Sciatic nerve (tissue), 2 donors: ENCODE data around the gene CARM1. TPM values are rescaled to one million over a fixed set of nuclear protein-coding genes. Genes with fewer than 3 reads are reported as not detected.
"Not testable (repeated sequence)": the region's sequence is repeated elsewhere in the genome, so short reads cannot be mapped to it uniquely, and the experiment has no call there.

Source experiments
- ATAC-seq: fragments of 200-7000 bp; cut with Tn5 transposase; one replicate; pipeline ENCODE4 v1.9.1; 2020; ENCODE audit warnings: mild to moderate bottlenecking, moderate library complexity
- DNase-seq: peaks from one replicate; pipeline ENCODE4 v3.0.0-alpha.2; 2020; ENCODE audit warnings: low spot score
- intact Hi-C: fragments of 100-400 bp; cut with DNase I; formaldehyde crosslinking; loops from one replicate; pipeline ENCODE4 v1.14.2; 2022
- total RNA-seq: library from RNA; stranded (reverse); fragmentation: NEBNext Ultra II Directional; extraction: Animal tissue kit (Norgen Biotek cat#: 25700); gene quantifications from one replicate; pipeline ENCODE4 v1.2.1, GENCODE V29; 2021
- donor health status: DM: no; HTN: no; CAD: no.
- donor health status: DM: no; HTN: no; CAD: no.

Gene CARM1
- 33.3 TPM for total RNA-seq

DNA sequence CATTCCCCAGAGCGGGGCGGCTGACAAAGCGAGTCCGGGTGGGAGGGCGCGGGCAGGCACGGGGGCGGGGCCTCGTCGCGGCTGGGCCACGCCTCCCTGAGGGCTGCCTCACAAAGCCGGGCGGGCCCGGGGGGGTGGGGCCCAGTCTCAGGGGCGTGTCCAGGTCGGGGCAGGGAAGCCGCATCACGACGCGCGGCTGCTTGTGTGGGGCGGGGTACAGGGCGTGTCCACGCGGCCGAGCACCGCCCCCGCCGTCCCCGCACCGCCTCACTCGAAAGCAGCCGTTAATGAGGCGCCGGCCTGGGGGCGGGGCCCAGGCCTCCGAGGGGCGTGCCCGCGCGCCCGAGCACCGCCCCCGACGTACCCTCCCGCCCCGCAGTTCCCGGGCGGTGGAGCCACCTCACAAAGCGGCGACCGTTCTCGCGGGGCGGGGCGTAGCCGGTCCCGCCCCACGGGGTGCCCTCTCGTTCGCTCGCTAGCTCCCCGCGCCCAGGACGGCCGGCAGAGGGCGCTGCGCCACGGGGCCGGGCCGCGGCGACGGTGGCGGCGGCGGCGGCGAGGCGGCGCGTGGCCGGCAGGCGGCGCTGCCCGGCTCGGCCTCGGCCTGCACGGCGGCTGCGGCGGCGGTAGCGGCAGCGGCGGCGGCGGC lies at the start of gene CARM1:
TSS of gene CARM1 (plus strand) at position 599 of the 649 bp plus-strand sequence. CDS start 150 bp downstream, outside the sequence.
- DNase-seq (peak; percentile 99), ATAC-seq (peak; percentile 96)
- intact Hi-C loops = loop anchor here (10.0 kb wide), 1 partner anchor 54 kb away; the partner anchor contains the start of genes TIMM29 and YIPF2

DNA sequence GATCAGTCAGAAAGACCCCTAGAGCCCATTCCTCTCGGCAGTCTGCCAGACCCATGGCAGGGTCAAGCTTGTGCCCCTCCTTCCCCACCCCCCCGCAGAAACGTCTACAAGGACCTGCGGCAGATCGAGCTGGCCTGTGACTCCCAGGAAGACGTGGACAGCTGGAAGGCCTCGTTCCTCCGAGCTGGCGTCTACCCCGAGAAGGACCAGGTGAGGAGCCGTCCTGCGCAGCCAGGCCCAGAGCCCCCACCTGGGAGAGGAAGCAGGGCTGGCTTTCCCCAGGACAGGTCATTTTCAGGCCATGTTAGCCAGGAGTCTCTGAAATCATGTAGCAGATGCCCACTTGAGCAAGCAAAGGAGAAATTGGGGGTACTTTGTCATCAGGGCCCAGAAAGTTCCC lies 47.7 kb upstream of the CARM1 start:
- no peak for ATAC-seq
- intact Hi-C loops = no loop called here

DNA sequence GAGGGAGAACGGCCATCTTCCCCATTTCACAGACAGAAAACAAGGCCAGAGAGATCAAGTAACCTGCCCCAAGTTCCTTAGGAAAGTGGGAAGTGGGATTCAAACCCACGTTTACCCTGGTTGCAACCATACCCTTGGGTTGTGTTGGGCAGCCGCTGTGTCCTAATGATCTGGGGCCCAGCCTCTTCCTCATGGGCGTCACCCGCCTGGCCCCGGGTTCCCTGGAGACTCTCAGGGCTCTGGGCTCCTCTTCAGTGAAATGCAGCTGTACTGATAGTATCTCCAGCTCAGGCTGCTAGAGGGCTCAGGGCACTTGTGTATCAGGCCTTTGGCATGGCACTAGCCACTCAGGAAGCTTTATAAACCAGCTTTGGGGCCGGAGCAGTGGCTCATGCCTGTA lies 45.1 kb upstream of the CARM1 start:
- intact Hi-C loops = no loop called here
- ATAC-seq = no peak
- no peak for DNase-seq

More for the DNA sequence above, 47.7 kb upstream of the CARM1 start:
- DNase-seq = no peak

DNA sequence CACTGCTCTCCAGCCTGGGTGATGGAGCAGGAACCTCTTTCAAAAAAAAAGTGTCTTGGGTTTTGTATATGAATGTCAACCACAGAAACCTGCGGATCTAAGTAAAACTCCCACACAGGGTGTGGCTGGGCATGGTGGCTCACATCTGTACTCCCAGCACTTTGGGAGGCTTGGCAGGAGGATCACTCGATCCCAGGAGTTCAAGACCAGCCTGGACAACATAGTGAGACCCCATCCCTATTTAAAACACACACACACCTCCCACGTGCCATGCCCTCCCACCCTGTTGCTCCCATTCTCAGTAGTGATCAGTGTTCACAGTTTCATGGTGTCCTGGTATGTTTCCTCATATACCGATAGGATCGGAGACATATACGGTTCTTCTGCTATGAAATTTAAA lies 44.5 kb upstream of the CARM1 start:
- DNase-seq (no peak), ATAC-seq (no peak)
- intact Hi-C loops = no loop called here

DNA sequence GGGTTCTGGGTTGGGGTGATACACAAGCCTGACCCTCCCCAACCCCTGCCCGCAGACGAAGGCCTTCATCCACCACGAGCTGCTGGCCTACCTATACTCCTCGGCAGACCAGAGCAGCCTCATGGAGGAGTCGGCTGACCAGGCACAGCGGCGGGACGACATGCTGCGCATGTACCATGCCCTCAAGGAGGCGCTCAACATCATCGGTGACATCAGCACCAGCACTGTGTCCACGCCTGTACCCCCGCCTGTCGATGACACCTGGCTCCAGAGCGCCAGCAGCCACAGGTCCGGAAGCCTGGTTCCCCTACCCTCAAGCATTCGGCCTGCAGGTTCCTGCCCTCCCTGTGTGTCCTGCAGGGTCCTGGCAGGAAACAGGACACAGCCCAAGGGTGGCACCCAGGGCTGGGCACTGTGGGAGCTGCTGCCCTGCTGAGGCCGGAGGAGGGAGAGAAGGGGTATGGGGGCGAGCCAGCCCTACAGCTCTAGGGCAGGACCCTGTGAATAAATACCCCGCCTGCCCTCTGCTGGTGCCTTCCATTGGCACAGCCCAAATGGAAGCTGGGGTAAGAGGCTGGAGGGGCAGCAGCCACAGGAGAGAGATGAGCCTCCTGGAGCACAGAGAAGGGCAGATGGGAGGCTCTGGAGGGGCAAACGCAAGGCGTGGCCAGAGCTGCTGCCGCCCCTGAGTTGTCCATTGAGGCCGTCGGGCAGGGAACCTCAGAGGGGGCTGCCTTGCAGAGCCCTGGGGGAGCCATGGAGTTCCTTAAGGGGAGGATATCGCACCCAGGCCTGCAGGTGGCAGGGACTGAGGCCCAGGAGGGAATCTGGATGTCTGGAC lies 42.2 kb upstream of the CARM1 start:
- intact Hi-C loops = no loop called here
- no peak for ATAC-seq

DNA sequence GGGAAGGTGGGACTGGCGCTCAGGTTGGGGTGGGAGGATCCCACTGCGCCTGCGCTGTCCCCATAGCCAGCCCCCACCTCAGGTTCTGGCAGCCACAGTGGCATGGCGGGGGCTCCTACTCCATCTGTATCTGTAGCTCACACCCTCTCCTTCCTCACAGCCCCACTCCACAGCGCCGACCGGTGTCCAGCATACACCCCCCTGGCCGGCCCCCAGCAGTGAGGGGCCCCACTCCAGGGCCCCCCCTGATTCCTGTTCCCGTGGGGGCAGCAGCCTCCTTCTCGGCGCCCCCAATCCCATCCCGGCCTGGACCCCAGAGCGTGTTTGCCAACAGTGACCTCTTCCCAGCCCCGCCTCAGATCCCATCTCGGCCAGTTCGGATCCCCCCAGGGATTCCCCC lies 41.4 kb upstream of the CARM1 start:
- no peak for ATAC-seq
- intact Hi-C loops = no loop called here
- no peak for DNase-seq

More for the DNA sequence above, 42.2 kb upstream of the CARM1 start:
- no peak for DNase-seq

DNA sequence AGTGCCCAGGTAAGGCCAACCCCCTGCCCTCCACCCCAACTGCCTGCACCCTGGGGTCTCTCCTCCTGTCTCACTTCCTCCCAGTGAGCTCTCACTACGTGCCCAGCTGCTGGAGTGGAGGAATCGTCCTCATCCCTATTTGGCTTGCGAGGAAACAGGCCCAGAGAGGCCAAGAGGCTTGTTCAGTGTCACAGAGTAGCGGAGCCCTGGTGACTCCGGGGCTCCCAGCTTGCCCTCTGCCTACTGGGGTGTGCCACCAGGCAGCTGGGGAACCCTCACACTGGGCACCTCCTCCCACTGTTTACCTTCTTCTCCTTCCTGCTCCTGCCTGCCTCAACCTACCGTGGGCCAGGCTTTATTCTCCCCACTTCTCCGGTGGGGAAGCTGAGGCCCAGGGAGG lies 41.0 kb upstream of the CARM1 start:
- intact Hi-C loops = no loop called here

DNA sequence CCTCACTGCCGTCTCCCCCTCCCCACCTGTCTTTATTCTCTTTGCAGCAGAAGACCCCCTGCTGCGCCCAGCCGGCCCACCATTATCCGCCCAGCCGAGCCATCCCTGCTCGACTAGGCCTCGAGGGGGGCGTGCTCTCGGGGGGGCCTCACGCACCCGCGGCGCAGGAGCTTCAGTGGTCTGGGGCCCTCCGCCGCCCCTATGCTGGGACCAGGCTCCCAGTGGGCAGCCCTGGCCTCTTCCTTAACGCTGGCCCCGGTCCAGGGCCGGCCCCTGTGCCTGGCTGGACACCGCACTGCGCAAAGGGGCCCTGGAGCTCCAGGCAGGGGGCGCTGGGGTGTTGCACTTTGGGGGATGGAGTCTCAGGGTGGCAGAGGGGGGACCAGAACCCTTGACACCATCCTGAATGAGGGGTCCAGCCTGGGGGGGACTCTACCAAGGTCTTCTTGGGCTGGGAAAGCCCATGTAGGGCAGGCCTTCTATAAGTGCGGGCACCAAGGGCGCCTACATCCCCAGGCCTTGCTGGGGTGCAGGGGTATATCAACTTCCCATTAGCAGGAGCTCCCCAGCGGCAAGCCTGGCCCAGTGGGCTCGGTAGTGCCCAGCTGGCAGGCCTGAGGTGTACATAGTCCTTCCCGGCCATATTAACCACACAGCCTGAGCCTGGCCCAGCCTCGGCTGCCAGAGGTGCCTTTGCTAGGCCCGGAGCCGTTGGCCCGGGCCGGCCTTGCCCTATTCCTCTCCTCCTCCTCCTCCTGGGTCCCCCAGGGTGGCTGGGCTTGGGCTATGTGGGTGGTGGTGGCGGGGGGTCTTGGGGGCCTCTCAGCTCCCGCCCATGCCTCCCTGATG lies 40.2 kb upstream of the CARM1 start:
- ATAC-seq = no peak
- intact Hi-C loops = no loop called here
- no peak for DNase-seq

More for the DNA sequence above, 41.0 kb upstream of the CARM1 start:
- DNase-seq (no peak), ATAC-seq (no peak)

DNA sequence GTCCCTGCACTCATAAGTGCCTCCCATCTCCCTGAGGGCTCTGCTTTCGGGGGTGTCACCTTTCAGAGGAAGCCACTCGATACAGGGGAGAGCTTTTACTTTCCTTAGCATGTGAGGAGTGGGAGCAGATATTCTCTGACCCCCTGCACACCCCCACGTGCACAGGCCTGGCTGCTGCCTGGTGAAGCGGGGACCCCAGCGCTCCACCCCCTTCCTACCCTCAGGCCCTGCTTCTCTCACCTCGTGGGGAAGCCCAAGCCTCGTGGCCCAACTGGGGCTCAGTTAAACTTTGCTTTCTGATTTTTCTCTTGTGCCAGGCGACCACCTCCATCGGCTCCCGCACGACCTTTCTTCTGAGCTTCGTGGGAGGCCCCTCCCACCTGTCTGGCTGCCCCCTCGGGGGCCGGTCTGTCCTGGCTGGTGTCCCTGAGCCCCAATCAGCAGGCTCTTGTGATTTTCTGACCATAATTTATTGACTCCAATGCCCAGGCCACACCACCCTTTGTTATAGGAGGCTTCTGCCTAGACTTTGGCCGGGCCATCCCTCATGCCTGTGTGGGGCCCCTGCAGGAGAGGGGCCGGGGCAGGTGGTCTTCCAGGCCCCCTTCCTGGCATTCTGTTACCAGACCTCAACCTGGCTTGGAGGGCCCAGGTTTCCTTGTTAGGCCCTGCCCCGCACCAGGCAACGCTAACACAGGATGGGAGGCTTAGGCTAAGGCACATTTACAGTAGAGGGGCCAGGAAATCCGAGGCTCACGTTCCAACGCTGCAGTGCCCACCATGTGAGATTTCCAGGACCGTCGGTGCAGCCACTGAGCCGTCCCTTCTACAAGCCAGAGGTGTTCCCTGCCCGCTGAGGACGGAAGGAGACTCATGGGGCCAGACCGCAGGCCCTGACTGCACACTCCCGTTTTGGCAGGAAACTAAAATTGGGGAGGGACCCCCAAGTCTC lies 39.1 kb upstream of the CARM1 start:
- ATAC-seq (no peak), DNase-seq (no peak)
- intact Hi-C loops = no loop called here

DNA sequence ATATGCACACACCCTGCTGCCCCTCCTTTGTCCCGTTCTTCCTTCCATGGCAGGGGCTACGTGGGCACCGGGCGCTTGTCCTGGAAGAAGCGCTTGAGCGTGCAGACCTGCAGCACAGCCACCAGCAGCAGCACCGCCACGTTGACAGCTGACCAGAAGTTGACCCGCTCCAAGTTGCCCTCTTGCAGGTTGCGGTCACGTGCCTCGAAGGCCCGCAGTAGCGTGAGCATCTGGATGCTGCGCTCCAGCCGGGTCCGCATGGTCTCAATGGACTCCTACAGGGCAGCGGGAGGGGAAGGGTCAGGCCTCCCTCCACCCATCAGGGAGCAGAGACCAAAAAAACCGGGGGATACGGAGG lies 38.4 kb upstream of the CARM1 start:
- no peak for ATAC-seq
- DNase-seq = no peak
- intact Hi-C loops = no loop called here

DNA sequence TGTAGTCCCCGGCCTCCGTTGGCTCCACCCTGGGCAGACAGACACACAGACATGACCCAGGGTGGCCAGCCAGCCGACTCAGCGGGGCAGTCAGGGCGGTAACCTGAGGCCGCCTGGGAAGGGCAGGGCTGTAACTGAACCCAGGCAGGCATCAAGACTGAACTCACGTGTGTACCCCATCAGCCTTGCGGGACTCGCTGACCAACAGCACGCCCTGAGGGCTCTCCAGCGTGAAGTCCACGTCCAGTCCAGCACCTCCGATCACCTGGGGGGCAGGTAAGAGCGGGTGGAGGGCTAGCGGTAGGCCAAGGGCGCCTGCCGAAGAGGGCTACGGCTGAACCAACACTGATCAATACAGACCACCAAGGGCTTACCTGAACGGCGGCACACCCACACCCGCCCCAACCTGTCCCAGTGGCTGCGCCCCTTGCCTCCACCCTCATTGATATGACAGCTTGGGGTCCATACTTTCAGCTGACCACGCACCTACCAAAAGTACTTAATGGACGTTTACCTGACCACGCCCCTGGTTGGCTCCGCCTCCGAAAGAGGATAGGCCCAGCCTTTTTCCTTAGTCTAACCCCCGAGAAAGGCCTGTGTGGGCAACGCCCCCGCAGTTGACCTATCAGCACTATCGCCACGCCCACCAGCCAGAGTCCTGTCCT lies 36.1 kb upstream of the CARM1 start:
- peak; percentile 1 for ATAC-seq
- intact Hi-C loops = no loop called here
- DNase-seq = no peak

DNA sequence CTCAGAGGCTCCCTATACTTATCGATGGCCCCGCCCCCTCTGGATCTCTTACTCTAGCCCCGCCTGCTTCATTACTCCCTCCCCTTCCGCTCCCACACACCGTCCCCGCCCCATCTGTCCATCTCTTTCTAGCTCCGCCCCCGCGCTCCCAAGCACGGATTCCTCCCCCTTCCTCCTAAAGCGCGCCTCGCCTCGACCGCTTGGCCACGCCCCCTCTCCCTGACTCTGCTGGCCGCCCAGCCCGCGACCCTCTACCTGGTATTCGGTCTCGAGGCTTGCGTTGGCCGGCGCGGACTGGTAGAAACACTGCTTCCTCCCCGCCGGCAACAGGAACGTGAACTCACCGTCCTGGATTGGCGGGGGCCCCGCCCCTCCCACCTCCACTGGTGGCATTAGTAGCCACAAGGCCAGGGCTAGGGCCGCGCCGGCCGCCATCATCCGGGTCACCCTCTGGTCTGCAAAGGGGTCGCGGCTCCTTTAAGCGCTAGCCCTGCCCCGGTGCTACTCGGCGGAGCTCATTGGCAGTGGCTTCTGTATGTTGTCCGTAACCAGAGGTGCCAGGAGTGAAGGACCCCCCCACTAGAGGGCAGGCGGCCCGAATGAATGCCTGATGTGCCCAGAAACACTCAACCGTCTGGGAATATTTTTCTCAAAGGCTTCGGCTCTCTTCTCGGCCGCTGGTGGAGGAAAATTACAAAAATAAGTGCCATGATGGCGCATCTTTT lies 35.4 kb upstream of the CARM1 start, which contains the start of gene TMED1:
TSS of gene TMED1 (minus strand) at position 459 of the 725 bp plus-strand sequence. CDS start at position 438, 21 bp downstream.
- intact Hi-C loops = no loop called here
- ATAC-seq (peak; percentile 96), DNase-seq (peak; percentile 100)

DNA sequence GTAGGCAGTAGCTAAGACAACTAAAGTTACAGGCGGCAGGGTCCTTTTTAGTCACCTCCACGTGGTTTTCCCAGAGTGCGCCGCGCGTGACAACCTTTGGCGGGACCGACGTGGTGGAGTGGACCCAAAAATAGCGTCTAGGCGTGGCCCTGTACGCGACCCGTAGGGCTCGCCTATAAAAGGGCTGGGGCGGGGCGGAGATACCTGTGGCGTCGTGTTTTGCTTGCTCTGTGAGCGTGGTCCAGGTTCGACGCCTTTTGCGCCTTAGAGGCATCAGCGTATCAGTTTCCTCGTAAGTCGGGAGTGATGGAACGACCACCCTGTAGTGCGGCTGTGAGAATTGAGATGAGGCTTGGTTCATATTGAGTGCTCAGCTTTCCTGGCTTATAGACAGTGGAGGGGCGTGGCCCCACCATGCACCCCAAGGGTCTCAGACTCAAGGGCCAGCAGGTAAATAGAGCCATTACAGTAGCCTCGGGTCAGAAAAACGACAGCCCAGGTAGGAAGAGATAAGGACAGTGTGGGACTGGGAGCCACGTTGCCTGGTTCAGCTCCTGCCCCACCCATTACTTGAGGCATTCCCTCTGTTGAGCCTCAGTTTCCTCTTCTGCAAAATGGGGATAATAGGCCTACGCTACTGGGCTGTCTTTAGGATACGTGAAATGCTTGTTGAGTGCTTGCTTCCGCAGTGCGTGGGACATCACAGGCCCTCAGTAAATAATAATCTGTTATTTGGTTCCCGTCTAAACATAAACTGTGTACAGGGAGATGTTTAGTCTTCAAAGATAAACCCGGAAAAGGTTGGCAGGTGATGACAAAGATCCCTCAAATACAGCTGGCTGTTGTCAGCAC lies 34.6 kb upstream of the CARM1 start:
- intact Hi-C loops = no loop called here
- DNase-seq (peak; percentile 90), ATAC-seq (peak; percentile 68)

DNA sequence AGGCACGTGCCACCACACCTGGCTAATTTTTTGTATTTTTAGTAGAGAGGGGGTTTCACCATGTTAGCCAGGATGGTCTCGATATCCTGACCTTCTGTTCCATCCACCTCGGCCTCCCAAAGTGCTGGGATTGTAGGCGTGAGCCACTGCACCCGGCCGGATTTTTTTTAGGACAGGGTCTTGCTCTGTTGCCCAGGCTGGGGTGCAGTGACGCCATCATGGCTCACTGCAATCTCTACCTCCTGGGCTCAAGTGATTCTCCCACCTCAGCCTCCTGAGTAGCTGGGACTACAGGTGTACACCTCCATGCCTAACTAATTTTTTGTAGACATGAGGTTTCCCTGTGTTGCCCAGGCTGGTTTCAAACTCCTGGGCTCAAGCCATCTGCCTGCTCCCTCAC lies 33.7 kb upstream of the CARM1 start:
- intact Hi-C loops, DNase-seq, ATAC-seq: not testable (repeated sequence)

DNA sequence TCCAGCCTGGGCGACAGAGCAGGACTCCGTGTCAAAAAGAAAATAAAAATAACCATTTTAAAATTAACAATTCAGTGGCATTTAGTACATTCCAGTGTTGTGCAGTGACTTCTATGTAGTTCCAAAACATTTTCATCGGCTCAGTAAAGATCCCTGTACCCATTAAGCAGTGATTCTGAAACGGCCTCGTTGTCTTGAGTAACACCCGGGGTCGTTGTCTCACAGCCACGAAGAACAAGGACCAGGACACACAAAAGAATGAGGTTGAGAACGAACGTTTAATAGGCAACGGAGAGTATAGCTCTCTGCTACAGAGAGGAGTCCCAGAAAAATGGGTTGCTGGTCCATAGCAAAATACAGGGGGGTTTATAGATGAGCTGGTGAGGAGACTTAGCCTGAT lies 33.0 kb upstream of the CARM1 start:
- ATAC-seq (no peak), DNase-seq (no peak)
- intact Hi-C loops = no loop called here
